HuH-7.5 (cell line): Measurements from ENCODE around the gene ERC2.
A peak's percentile ranks its signal among the peaks of the same experiment; 100 is the strongest.
"Not testable (repeated sequence)": the region's sequence is repeated elsewhere in the genome, so short reads cannot be mapped to it uniquely, and the experiment has no call there.

Experiments used
- DNase-seq: peaks from one replicate; pipeline ENCODE4 v3.0.0; 2011; ENCODE audit warnings: low spot score

ERC2 gene

DNA sequence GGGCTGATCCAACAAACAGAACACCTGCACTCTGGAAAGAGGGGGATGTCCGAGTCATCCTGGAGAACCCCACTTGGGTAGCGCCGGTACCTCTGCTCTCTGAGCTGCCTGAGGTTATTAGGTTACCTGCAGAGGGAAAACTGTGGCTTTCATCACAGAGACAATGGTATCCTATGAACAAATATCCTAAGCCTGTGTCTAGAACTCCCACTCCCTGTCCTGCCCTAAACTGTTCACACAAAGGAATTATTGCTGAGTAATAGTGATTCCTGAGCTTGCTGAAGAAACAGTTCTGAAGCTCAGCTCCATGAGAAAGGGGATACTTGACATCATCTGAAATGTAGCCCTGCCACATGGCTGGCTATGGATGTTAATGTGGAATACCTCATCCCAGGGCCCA is 949.2 kb downstream of the ERC2 start:
- no peak for DNase-seq

DNA sequence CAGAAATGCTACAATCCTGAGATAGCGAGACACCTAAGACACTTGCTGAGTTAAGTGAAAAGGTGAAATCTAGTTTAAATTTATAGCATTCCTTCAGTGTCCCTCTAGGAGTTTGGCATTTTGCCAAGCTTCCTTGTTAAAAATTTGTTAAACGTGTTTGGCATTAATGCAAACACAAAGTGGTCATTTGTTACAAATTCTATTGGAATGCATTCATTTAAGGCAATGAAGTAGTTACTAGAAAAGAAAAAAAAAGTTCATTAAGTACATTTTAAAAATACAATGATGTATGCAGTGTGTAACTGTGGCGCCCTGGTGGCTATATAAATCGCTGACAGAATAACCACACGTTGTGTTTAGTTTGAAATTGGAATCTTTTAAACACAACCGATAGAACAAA is 949.8 kb downstream of the ERC2 start:
- DNase-seq, result no peak

DNA sequence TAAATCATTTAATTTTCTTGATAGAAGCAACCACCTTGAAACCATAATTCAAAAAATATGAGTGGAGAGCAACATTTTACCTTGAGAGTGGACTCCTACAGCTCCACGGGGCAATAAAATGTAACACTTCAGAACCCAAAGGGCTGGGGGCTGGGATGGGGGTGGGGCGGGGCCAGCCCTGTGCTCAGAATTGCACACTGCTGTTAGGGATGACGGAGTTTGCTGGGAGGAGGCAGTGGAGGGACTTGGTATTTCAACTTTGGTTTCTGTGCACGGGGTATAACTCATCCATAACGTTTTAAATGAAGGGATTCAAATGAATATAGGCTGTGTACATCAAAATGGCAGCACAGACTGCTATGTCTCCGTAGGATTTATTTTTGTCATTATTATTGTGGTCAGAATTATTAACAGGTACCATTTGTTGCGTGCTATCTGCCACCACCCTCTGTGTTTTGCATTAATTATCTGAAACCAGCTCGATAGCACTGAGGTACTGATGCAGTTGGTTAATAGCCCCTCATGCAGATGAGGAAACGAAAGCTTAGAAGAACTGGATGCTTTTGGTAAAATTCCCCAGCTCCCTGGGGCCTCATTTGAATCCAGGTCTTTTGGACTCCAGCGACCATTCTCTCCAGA is 951.8 kb downstream of the ERC2 start:
- no peak for DNase-seq

DNA sequence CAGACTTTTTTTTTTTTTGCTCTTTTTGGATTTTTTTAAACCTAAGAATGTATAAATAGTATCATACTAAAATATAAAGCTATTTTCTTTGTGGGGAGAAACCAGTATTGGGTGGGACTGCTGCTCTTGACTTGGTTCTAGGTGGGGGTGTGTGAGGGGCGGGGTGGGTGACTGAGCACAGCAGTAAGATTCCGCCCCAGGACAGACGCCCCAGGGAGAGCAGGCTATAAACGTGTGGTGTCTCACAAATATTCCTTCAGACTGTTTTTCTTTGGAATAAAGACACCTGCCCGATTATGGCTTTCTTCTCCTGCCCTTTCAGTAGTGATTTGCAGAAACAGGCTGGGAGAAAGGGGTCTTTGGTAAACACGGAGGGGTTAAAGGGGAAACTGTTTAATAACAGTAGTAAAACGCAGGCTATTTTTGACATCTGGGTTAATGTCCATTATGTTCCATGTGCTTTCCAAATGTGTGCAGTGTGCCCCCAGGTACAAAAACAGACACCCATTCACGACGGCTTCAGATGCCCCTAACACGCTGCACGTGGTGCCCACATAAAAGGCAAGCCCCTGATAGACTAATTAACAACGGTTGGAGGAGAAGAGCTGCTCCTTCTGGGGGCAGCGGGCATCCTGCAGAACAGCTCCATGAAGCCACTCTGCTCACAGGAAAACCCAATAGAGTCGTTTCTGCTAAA is 952.6 kb downstream of the ERC2 start:
- no peak for DNase-seq

DNA sequence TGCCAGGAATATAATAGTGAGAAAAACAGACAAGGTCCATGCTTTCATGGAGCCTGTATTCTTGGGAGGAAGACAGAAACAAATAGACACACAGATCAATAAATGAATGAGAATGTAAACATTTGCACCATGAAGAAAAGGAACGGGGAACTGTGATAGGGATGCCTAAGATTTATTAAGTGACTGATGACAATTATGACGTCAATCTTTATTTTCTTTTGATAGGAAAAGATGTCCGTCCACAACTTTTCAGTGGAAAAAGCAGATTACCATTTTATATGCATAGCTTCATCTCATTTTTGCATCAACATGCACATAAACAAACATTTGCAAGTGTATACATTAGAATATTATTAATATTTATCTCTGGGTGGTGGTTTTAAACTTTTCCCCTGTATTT is 953.3 kb downstream of the ERC2 start:
- no peak for DNase-seq

DNA sequence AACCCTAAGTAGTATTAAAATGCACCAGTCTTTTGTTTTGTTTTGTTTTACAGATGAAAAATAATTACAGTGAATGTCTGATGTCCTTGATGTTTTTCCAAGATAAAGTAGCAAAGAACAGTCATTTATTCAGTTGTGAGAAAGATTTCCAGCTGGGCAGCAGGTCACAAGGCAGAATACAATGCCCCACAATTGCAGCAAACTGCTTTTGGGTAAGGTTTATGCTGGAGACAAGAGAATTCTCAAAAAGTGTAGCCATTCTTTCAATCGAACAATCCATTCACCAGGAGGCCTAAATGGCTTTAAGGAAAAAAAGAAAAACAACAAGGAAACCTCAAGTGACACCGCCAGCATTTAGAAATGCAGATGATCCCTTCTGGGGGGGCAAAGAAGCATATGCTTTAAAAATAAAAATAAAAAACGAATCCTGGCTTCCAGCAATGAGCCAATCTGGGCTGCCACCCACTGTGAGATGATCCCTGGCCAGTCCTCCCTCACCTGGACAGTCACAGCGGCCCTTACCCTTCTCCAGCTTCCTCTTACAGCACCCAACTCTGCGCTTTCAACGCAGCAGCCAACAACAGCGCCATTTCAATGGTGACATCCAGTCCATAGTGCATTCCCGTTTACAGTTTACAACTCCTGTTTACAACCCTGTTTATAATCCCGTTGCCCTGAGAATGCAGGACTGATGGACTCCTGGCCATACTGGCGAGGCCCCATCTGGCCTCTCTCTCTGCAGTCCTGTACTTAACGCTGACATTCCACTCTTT is 955.5 kb downstream of the ERC2 start:
- no peak for DNase-seq

DNA sequence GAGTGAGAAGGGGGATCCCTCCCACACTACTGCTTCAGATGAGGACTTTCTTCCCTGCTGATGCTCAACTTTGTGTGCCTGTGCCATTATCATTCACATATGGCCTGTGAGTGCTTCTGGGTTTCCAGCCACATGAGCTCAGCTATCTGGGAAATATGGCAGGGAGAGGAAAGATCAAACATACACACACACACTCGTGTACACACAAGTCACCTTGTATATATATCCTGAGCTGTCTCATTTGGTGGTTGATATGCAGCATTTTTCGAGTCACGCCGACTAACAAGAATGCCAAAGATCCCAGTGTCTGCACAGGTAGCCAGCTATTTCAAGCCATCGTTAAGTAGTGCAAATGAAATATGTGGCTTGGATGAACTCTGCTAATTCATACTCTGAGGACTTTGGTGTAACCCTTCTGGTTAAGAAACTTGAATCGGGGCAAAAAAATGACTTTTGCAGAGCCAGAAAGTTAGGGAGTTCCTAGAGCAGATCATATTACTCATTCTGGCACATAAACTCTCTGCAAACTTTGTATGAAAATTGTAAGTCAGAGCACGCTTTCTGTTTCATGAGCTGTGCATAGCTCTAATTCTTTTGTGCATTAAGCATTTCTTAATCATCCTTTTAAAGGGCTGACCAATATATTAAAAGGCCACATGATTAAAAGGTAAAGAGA is 956.2 kb downstream of the ERC2 start:
- no peak for DNase-seq

DNA sequence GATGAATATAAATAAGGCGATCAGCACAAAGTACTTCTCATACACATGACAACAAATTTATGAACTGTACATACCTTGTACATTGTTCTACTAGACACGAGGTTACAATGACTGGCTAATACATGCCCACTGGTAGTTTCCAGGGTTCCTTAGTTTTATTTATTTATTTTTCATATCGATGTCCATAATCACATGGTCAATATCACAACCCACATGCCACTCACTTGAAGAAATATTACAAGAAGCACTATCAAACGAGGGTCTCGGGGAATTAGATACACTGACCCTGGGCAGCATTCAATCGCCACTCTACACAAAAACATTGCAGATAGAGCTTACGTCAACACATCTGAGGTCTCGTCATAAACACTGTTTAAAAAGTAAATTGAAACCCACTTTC is 959.9 kb downstream of the ERC2 start:
- no peak for DNase-seq

DNA sequence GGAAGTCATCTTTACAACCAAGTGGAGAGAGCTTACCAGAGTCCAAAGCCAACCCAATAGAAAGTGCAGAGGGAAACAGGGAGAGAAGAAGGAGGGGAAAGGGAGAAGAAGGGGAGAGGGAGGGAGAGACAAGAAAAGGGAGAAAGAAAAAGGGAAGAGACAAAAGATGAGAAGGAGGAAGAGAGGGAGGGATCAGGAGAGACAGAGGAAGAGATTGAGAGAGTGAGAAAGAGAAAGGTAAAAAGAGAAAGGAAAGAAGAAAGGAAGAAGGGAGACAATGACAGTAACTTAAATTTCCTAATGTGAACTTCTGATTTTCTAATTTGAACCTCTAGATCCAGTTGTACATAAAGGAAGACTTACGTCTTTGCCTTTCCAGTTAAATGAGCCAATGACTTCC is 960.5 kb downstream of the ERC2 start:
- DNase-seq, result no peak

DNA sequence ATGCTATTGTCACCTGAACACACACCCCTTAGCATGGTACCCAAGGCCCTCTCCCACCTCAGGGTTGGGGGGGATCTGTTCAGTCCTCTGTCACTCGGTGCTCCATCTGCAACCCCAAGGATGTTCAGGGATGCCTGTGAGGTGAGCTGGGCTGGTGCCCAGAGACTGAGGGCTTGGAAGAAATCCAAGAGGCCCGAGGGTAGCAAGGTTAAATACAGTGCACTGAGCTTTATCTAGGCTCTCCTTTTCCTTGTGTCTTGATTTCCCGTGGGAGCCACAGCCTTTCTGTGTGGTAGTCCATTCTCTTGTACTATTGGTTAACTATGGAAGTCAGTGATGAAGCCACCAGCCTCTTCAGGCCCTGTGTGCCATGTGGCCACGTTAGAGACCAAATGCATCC is 962.5 kb downstream of the ERC2 start:
- DNase-seq, result no peak

DNA sequence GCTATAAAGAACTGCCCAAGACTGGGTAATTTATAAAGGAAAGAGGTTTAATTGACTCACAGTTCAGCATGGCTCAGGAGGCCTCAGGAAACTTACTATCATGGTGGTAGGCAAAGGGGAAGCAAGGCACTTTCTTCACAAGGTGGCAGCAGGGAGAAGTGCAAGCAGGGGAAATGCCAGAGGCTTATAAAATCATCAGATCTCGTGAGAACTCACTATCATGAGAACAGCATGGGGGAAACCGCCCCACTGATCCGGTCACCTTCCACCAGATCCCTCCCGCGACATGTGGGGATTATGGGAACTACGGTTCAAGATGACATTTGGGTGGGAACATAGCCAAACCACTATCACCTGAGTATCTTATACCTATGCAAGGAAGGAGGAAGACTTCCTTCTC is 963.2 kb downstream of the ERC2 start:
- not testable (repeated sequence) for DNase-seq

DNA sequence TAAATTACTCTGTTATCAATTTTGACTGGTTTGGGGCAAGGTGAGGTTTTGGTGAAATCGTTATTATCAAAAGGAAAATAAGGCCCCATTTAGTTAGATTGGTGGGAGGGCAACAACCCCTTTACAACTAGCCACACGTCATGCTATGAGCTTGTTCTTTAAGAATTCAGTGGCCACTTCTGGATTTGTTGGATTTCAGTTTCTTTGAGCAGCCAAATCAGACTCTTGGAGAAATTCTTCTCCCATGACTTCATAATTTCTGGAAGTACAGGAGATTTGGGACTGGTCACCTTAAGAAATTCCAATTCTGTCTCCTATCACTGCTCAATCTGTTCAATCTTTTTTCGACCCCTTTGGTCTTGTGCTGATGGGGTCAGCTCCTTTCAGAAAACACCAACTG is 966.4 kb downstream of the ERC2 start:
- DNase-seq, result no peak

DNA sequence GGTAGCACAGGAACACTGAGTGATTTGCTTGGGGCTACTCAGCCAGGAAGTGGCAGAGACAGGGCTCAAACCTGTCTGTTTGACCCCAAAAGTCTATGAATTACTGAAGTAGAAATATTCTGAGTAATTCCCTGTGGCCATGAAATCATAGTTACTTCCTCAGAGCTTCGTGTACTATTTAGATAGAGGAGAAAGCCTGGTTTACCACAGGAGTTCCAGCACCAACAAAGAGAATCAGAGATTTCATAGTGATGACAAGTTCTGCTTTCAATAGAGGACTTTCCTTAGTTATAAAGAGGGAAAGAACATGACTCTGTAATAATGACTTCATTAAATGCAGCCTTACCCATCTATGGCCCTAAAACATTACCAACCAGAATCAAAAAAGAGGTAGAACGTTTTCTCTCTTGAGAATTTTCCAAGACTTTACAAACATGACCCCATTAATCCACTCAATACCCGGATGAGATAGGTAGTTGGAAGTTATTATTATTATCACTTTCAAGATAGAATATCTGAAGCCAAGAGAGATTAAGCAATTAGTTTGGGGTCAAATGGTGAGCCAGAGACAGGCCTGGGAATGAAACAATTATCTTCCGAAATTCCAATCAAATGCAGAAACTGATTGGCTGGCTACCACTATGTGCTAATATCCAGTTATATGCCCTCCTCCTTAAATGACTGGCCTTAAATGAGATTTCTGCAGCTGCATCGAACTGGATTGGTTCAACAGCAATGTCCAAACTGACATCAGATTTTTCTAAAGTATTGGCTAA is 967.5 kb downstream of the ERC2 start:
- no peak for DNase-seq

DNA sequence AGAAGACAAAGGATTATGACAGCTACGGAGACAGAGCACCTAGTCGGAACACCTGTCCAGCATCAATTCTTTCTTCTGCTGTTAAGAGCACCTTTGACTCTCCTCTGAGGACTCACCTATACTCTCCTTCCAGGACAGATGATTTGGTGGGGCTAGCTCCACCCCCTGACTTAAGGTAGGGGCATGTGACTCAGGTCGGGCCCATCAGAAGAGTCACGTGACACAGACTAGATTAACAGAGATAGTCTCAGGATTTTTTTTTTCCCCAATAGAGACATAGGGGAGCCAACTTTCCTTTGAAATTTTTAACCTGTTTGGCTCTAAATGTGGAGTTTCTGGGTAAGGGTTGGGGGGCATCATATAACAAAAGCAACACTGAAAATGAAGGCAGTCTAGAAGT is 969.7 kb downstream of the ERC2 start:
- no peak for DNase-seq

DNA sequence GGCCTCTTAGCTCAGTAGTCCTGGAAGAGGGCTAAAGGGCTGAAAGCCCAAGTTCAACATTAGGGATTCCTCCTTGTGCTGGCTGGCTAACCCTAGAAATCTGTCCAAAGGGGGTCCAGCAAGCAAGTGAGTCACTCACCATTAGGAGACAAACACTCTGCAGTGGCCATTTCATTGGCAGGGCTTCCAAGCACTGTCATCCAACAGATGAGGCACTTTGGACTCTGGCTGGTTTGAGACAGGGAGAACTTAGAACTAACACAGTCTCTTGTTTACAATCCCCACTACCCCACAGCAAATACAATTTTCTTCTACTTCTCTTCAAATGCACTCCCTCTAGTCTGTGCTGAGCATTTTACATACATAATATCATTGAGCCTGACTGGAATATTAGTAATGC is 971.0 kb downstream of the ERC2 start:
- DNase-seq, result no peak

DNA sequence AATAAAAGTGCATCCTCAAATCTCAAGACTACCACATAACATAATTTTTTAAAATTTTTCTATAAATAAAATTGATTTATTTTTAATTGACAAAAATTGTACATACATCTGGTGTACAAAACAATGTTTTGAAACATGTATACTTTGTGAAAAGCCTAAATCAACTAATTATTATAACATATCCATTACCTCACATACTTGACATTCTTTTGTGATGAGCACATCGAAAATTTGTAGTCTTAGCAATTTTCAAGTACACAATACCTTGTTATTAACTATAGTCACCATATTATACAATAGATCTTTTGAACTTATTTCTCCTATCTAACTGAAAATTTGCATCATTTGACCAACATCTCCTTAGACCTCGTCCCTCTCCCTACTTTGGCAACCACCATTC is 973.3 kb downstream of the ERC2 start:
- no peak for DNase-seq

DNA sequence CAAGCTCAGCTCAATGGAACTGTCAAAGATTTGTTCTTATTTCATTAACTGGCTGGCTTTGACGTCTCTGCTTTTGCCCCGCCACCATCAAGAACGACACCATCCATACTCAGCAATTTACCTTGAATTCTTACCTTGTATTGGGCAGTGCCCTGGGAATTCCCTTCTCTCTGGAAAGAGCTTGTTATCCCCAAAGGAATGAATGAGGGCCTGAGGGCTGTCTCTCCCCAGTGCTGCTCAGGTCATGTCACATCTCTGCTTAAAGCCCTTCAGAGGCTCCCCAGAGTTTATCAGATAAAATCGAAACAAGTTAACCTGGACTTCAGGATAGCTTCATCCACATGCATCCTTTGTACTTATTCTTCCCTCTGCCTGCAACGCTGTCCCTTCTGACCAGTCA is 975.3 kb downstream of the ERC2 start:
- DNase-seq, result no peak

DNA sequence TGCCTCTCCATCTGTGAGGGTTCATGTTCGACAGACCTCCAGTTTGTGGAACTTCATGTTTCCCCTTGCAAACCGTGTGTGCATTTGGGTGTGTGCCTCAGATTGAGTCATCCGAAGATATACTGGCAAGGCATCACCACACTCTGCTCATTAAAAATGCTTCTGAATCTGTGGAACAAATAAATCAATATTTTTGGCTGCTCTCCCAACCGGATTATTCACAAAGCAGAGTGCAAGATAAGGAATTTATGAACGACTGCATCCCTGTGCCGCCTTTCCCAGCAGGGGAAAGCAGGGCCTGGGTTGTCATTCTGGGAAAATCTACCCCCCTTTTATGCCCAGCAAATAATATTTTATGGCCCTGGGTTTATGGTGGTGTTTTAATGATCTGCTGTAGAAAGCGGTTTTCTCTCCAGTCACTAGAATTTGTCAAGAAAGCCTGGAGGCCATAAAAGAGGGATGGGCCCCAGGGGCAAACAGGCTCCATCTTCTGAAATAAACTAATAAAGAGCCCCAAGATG is 976.9 kb downstream of the ERC2 start:
- DNase-seq, result no peak

DNA sequence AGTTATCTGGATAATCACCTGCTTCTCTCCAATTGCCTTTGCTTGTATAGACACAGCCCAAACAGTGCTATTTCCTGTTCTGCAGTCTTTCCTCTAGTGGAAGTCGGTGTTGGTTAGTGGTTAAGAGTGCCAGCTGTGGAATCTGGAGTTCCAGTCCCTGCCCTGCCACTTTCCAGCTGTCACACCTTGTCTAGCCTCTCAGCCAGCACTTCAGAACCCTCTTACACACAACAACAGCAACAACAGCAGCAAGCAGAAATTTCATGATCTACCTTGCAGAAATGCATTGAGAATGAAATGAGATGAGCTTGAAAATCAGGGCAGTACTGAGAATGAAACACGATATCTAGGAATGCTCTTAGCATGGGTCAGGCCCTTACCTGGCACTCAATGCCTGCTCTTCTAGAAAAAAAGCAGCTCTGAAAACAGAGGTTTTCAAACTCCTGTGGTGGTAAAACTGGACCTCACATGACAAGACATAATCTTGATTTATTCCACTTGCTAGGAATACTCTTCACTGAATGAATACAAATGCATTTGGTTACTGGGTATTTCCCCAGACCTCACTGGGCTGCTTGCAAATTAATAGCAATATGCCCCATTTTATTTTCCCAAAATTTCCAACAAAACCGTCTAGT is 977.9 kb downstream of the ERC2 start:
- no peak for DNase-seq

DNA sequence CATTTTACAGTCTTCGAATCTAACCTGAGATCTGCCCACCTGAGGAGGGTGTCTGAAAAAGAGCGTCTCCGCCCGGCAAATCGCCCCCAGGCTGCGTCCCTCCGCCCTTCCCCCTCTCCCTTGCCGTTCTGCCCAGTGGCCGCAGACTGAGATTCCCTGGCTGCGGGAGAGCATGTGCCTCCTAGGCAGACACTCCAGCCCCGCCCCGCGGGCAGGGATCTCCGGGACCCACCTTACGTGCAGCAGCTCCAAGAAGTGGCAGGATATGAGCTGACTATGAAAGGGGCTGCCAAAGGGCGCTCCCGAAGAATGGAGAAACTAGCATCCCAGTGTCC is 978.5 kb downstream of the ERC2 start:
- no peak for DNase-seq

DNA sequence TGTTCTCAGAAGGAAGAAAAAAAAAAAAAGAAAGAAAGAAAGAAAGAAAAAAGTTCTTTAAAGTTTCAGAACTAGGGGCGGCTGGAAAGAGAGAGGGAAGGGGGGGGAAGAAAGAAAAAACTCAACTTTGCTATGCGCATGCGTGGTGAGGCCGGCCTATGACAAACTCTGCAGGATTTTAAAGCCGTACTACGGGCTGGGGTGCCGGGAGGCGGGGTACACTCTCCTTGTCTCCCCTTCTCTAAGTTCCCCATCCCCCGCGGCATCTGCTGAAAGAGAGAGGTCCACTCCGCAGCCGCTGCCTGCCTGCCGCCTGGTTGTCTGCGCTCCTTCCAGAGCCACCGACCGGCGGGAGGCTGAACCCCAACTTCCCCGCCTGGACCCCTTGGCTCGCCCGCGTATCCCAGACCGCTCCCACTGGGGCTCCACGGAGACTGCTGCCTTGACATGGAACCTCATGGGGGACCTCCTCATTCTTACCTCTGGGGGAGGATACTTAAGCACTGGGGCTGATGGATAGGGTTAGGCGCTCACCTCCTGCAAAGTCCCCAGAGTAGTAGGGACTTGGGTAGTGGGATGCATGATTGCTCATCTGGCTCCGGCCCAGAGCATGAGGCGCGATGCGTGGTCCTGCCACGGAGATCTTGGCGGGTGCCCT is 979.7 kb downstream of the ERC2 start:
- peak; percentile 27 for DNase-seq
